Measurements from ENCODE around the gene CORO2A.

DNA sequence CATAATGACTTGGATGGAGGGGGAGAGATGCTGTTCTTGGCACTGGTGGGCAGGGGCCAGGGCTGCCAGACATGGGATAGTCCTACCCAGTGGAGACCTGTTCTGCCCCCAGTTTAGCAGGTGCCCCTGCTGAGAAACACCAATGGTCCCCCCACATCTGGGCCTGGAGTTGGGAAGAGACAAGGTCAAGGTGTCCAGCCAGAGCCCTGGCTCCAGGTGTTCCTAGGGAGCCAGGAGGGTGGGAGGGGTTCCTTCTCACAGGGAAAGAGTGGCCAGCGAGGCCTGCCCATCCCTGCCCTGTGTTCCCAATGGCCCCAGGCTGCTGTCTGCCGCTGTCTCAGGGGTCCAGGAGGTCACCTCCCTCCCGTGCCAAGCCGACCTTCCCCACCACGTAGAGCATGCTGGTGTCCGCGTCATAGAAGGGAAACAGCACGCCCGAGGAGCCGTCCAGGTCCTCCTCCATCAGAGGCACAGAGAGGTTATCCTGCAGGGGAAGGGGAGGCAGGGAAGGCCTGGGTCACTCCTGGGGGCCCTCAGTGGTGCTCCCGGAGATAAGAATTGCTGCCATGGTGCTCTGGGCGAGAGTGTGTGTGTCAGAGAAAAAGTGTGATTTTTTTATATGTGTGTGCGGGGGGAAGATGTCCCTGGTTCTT is 61.7 kb downstream of the CORO2A start:
- no peak for TF ChIP-seq POLR2AphosphoS5 (IDR thresholded peaks at IDR 0.05)
- TF ChIP-seq, protein P1, sequence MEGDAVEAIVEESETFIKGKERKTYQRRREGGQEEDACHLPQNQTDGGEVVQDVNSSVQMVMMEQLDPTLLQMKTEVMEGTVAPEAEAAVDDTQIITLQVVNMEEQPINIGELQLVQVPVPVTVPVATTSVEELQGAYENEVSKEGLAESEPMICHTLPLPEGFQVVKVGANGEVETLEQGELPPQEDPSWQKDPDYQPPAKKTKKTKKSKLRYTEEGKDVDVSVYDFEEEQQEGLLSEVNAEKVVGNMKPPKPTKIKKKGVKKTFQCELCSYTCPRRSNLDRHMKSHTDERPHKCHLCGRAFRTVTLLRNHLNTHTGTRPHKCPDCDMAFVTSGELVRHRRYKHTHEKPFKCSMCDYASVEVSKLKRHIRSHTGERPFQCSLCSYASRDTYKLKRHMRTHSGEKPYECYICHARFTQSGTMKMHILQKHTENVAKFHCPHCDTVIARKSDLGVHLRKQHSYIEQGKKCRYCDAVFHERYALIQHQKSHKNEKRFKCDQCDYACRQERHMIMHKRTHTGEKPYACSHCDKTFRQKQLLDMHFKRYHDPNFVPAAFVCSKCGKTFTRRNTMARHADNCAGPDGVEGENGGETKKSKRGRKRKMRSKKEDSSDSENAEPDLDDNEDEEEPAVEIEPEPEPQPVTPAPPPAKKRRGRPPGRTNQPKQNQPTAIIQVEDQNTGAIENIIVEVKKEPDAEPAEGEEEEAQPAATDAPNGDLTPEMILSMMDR (IDR thresholded peaks at IDR 0.05), result no peak
- no peak for TF ChIP-seq POLR2A (IDR thresholded peaks at IDR 0.05)
- no peak for TF ChIP-seq EP300 (IDR thresholded peaks at IDR 0.05)
